GM19455 (cell line): ENCODE results near the gene ARPP19.
"Not testable (repeated sequence)": the region's sequence is repeated elsewhere in the genome, so short reads cannot be mapped to it uniquely, and the experiment has no call there.

Experiments
- ATAC-seq: cut with Tn5 transposase; IDR thresholded peaks from one replicate; pipeline ENCODE4 v1.9.1; 2021; ENCODE audit not compliant: unreplicated experiment

ARPP19 gene

GRCh38 chr15:52551762-52552161 is 17.1 kb downstream of the ARPP19 start:
- ATAC-seq, result no peak

GRCh38 chr15:52551186-52551585 is 17.6 kb downstream of the ARPP19 start:
- not testable (repeated sequence) for ATAC-seq

DNA sequence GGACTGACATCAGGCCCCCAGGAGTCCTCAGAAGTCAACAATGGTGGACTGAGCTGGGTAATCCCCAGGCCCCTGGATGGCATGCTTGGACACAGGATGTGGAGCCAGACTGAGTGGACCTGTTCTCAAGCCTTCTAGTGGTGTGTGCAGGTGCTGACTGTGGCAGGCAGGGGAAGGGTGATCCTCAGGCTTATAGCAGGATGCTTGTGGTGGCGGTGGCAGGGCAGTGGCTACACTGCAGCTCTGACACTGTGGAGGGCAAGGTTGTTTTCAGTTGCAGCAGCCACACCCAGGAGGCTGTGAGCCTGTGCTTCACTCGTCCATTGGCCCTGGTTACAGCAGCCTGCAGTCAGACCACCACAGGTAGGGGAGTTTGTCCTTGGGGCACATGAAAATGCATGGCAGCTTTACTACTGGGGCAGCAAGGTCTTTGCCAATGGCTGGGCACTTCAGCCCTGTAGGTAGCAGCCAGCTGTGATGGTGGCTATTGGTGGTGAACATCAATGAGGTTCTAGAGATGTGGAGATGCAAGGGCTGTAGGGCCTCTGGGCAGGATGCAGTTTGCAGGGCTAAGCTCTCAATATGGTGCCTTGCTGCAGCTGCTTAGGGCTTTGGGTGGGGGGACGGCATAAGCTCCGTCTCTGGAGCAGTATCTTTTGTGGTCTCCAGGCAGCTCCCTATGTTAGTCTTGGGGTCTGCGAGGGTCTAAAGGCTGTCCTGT is 22.6 kb downstream of the ARPP19 start:
- no peak for ATAC-seq

DNA sequence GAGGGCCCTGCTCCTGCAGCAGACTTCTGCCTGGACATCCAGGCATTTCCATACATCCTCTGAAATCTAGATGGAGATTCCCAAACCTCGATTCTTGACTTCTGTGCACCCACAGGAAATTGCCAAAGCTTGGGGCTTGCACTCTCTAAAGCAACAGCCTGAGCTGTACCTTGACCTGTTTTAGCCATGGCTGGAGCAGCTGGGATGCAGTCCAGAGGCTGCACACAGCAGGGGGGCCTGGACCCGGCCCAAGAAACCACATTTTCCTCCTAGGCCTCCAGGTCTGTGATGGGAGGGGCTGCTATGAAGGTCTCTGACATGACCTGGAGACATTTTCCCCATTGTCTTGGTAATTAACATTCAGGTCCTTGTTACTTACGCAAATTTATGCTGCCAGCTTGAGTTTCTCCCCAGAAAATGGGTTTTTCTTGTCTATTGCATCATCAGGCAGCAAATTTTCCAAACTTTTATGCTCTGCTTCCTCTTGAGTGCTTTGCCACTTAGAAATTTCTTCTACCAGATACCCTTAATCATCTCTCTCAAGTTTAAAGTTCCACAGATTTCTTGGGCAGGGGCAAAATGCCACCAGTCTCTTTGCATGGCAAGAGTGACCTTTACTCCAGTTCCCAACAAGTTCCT is 28.3 kb downstream of the ARPP19 start:
- no peak for ATAC-seq

DNA sequence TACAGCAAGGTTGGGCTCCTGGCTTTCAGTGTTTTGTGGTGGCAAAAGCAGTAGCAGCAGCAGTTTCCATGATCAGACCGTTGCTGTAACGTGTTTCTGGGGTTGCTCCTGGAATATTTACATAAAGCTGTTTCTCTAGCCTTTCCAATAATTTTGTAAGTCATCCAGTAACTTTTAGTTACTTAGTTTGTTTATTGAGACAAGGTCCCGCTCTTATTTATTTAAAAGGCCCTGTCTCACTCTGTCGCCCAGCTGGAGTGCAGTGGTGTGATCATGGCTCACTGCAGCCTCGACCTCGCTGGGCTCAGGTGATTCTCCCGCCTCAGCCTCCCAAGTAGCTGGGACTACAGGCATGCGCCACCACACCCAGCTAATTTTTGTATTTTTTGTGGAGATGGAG is 31.4 kb downstream of the ARPP19 start:
- ATAC-seq, result no peak

DNA sequence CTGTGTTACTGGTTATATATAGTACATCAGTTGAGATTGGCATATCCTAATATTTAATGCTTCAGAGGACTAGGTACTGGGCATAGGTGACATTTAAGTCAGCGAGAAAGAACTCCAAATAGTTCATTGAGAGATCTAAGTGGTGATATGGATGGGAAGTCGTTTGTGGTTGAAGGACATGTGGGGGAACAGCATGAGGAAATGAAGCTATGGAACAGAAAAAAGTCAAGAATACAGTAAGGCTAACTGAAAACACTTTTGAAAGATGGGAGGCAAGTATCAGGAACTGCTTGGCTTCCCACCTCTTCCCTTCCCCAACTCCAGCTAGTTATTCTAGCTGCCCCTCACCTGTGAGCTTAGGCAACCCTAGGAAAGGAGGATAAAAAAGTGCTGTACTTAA is 36.4 kb downstream of the ARPP19 start:
- no peak for ATAC-seq

DNA sequence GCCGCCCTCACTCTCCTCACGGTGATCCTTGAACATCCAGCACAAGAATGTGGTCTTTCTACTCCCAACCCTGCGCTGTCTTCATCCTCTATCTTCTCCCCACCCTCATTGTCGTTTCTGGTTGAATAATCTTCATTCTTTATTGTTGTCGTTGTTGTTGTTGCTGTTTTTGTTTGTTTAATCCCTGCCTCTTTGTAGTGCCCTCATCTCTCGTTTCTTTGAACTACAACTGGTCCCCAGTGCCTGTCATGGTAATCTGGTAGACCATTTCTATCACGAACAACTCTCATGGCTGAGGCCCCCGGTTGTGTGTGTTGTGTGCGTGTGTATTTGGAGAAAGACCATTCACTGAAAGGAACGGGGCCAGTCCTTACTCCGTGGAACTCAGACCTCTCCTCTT is 38.9 kb downstream of the ARPP19 start:
- no peak for ATAC-seq

DNA sequence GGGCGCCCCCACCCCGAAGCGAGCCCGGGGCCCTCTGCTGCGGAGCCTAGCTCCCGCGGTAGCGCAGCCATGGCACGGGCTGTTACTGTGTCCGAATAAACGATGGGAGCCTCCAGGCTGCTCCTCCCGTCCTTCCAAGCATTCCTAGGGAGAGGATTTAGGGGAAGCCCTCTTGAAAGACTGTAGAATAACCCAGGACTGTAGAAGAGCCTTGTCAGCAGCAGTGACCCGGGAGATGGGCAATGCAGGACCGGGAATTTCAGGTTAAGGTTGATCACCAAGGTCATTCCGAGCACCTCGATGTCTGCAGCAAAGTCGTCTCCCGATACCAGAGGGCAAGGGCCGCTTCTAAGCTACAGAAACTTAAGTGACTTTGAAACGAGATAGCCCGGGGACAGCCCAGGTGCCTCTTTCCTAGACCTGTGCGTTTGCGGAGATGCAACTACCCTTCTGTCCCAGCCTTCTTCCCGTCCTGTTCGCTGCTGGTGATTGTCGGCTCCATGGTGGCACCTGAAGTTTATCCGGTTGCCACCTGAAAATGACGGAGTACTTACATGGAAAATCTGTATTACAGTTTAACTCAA is 39.4 kb downstream of the ARPP19 start:
- peak; percentile 4 for ATAC-seq

GRCh38 chr15:52528564-52529340 is 40.1 kb downstream of the ARPP19 start, which contains the start of gene MYO5A:
Gene MYO5A, minus strand, starts transcription at chr15:52528880. Its CDS starts 74 bp downstream, at chr15:52528806.
- ATAC-seq, result peak; percentile 84

DNA sequence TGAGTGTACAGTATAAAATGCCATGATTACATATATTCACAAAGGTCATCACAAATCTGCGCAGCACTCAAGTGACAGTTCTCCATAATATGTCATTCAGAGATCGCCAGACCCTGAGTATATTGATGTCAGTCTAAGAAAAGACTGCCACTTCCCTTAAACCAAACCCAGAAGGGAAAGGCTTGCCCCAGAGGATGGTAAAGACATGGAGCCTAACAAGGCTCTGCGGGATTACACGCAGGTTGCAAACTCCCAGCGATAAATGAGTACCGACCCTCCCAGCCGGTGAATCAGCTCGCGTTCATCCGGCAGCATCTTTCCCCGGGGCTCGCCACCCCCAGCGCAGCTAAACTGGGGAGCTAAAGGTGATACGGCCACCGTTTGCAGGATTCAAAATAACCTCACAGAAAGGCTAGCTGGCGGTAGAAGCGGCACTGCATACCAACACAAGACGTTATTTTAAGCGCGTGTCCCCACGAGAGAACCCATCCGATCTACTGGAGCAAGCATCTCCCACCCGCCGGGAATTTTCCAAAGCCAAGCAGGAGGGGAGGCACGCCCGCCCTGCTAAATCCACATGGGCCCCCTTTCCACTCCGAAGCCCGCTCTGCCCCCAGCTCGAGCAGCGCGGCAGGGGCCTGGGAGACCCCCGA is 40.8 kb downstream of the ARPP19 start:
- ATAC-seq, result peak; percentile 11

- ATAC-seq, result no peak
Observed at GRCh38 chr15:52527196-52527910, 41.5 kb downstream of the ARPP19 start.

DNA sequence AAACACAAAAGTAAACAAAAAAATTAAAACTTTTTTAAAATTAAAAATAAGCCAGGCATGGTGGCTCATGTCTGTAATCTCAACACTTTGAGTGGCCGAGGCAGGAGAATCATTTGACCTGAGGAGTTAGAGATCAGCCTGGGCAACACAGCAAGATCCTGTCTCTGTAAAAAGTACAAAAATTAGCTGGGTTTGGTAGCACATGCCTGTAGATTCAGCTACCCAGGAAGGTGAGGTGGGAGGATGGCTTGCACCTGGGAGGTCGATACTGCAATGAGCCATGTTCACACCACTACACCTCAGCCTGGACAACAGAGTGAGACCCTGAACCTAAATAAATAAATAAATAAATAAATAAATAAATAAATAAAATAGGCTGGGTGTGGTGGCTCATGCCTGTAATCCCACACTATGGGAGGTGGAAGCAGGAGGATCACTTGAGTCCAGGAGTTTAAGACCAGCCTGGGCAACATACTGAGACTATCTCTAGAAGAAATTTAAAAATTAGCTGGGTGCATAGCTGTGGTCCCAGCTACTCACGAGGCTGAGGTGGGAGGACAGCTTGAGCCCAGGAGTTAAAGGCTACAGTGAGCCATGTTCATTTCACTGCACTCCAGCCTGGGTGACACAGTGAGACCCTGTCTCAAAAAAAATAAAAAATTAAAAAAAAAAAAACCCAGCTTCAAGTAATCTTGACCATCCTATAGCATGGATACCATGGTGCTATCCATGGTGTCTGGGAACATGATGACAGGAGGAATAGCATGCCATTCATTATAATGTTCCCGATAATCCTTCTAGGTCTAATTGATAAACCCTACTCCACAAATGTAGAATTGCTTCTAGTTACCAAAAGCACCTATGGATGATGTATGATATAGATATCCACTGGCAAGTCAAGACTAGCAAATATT is 44.4 kb downstream of the ARPP19 start:
- ATAC-seq, result no peak

DNA sequence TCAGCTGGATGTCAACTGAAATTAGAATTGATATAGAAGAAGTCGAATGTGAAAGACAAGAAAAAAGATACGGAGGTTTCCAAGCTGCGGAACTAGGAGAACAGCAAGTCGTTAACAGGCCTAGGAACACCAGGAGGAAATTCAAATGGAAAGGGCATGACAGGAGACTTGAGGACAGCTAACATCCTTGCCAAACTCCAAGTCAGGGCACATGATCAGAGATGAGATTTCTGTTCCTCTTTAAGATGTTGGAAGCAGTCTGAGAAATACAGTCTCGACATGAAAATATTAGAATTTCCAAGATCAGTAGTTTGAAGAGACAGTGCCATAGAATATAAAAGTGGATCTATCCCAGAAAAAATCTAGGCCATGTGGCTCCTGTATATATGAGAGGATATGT is 45.2 kb downstream of the ARPP19 start:
- ATAC-seq, result no peak

DNA sequence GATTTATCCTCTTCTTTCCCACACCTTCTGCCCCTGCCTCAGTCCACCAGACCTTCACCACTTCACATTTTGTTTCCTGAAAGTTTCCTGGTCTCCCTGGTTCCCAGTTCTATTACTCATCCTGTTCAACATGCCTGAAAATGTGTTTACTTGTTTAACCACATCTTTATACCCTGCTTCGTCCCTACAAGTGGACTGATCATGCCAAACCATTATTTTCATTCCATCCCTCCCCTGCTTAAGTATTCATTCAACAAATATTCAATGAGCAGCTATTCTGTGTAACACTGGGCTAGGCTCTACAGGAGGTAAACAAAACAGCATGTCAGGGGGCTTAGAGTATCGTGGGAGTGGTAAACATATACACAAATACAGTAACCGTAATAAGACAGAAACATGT is 45.6 kb downstream of the ARPP19 start:
- no peak for ATAC-seq

DNA sequence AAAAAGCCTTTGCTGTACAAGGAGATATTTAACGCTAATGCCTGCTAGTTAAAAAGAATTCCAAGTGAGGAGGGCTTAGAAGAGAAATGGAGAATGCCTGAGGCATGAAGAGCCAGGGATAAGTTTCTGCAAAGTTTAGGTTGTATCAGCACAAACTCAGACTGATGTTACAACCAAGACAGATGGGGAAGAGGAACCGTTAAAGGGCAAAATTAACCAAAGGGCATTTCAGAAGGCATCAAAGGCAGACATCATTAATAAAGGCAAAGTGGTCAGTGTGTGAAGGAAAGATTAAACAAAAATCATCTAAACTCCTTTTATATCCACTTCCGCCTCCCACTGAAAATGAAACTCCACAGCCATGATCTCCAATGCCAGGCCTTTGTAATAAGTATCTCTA is 47.1 kb downstream of the ARPP19 start:
- ATAC-seq, result no peak

DNA sequence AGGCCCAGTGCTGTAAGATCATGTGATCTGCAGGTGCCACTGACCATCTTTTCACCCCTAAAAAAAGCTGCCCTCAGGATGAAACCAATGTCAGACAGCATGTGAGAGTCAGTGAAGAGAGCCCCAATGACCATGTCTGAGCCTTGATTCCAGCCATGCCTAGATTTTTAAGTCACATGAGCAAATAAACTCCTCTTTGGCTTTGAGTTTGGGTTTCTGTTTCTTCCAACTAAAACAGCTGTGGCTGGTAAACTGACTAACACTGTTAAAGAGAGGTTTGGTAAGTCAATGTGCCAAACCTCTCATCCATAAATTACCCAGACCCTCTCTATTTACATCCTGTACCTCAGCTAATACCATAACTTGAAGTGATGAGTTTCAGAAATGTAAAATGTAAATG is 48.4 kb downstream of the ARPP19 start:
- no peak for ATAC-seq

- no peak for ATAC-seq
Observed at GRCh38 chr15:52518487-52519371, 50.1 kb downstream of the ARPP19 start.

GRCh38 chr15:52517014-52517413 is 51.8 kb downstream of the ARPP19 start:
- no peak for ATAC-seq
